H1 (cell line): ENCODE results near the gene HHIPL2. TPM values are rescaled to one million over a fixed set of nuclear protein-coding genes. Genes with fewer than 3 reads are reported as not detected.

Experiments used
- CEBPB ChIP-seq: IDR thresholded peaks from 2 replicates; pipeline ENCODE4 v1.6.1; 2012; ENCODE audit warnings: low read depth, low read length
- CHD7 ChIP-seq: fragments of 300-600 bp; sonication (generic); IDR thresholded peaks from 2 replicates; pipeline ENCODE4 v1.7.1; 2012; ENCODE audit warnings: low read length, moderate library complexity, mild to moderate bottlenecking, inconsistent platforms; ENCODE audit not compliant: insufficient replicate concordance
- SP2 ChIP-seq: IDR thresholded peaks from 2 replicates; pipeline ENCODE4 v1.6.1; 2012; ENCODE audit warnings: mild to moderate bottlenecking, low read length, inconsistent platforms
- polyA plus RNA-seq, 7 experiments: library from polyadenylated mRNA; depleted of rRNA in 3 of 7; stranded (reverse) in 5 of 7; unstranded in 2 of 7; fragments of >200 nt in 5 of 7; fragments of 200-250 nt in 2 of 7; gene quantifications; 1 replicate in 5 of 7; 2 replicates in 1 of 7; 4 replicates in 1 of 7; pipeline versions ENCODE4 v1.2.1 to v1.2.3, GENCODE V29; 2011 to 2013; ENCODE audit warnings: missing spikeins in 2 of 7, mixed read lengths in 2 of 7
- total RNA-seq: library from RNA; stranded (reverse); fragmentation: NEBNext Ultra II Directional; extraction: Animal tissue kit (Norgen Biotek cat#: 25700); gene quantifications from 2 replicates; pipeline ENCODE4 v1.2.1, GENCODE V29; 2021

The HHIPL2 gene
- total and polyA plus RNA-seq, 2 of the 8 experiments (the other 6 are each of a cell fraction or from before 2014, with no cell fraction given), result 0.08 TPM; not detected in 1

- TF ChIP-seq CHD7 (no peak), SP2 (no peak), CEBPB (no peak)
These were observed 18.0 kb downstream of the HHIPL2 start (continued) for GRCh38 chr1:222529916-222530315.
